SW480 (cell line): Measurements from ENCODE around the gene KIAA2012.
"Not testable (repeated sequence)": the region's sequence is repeated elsewhere in the genome, so short reads cannot be mapped to it uniquely, and the experiment has no call there.

ENCODE experiments used
- DNase-seq: peaks from one replicate; pipeline ENCODE4 v3.0.0-alpha.2; 2016; ENCODE audit warnings: low spot score

KIAA2012 gene

DNA sequence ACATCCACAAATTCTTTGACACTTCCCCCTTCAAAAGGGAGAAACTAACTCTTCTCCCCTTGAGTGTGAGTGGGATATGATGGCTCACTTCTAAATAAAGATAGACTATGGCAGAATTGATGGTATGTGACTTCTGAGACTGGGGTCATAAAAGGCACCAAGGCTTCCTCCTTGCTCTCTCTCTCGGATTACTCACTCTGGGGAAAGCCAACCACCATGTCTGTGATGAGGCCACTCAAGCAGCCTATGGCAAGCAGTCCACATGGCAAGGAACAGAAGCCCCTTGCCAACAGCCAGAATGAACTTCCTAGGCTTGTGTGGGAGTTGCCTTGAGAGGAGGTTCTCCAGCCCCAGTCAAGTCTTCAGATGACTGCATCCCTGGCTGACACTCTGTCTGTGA, 43.6 kb downstream of the KIAA2012 start:
- no peak for DNase-seq

DNA sequence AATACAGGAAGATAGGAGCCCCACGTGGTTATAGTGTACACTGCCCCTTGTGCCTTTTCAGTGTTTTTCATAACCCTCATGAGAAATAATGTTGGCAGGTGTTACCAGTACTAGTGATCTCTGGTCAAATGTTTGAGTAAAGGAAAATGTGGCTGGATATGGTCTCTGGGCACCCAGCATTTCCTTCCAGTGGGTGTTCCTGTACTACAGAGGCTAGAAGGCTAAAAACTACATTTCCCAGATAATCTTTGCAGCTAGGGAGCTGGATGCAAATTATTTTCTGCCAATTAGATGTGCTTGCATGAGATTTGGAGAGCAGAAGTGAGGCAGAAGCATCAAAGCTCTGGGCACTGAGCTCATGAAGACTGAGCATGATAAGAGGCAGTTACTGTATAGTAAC, 45.1 kb downstream of the KIAA2012 start:
- no peak for DNase-seq

DNA sequence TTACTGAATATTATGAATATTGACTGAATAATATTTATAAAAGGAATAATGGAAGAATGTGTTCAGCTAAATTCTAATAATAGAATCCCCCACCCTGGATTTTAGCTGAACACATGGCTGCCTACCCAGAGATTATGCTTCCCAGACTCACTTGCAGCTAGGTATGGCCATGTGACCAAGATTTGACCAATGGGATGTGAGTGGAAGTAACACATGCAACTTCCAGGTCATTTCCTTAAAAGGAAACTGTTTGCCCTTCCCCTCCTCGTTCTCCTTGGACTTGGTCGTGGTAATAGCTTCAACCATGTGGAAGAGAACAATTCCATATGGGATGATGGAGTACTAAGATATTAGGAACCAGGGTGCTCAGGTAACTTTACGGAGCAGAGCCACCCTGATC, 47.8 kb downstream of the KIAA2012 start:
- no peak for DNase-seq

DNA sequence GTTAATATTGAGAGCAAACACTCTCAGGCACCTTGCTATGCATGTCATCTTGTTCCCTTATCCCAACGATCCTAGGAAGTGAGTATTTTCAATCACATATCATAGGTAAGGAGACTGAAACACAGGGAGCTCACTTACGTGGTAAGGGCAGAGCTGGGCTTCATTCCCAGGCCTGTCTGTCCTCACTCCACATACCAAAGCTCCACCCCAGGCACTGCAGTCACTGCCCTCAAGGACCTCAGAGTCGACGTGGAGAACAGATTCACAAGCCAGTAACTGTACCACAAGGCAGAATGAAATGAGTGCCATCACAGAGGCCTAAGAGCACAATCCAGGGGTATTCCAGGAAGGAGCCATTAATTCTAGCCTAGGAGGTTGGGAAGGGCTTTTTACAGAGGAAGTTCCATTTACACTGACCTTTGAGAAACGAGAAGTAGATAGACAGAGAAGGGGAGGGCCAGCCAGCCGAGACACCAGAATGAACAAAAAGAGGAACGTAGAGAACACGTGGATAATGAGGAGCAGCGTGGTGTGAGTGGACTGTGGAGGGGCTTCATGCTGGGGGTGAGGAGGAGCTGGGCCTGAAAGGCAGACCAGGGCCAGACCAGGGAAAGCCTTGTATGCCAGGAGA, 48.6 kb downstream of the KIAA2012 start:
- no peak for DNase-seq

DNA sequence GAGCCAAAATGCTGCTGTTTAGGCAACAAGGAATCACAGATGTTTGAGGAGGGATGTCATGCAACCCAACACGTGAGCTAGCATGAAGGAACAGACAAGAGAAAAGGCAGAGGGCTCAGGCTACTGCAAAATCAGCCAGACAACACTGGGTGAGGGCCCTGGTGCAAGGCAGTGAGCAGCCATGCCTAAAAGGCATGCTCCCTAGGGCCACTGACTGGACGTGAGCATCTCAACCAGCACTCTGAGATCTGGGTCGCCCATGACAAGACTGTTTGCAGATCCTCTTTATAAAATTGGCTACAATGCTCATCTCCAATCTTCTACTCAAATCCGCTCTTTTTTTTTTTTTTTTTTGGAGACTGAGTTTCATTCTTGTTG, 49.1 kb downstream of the KIAA2012 start:
- no peak for DNase-seq

DNA sequence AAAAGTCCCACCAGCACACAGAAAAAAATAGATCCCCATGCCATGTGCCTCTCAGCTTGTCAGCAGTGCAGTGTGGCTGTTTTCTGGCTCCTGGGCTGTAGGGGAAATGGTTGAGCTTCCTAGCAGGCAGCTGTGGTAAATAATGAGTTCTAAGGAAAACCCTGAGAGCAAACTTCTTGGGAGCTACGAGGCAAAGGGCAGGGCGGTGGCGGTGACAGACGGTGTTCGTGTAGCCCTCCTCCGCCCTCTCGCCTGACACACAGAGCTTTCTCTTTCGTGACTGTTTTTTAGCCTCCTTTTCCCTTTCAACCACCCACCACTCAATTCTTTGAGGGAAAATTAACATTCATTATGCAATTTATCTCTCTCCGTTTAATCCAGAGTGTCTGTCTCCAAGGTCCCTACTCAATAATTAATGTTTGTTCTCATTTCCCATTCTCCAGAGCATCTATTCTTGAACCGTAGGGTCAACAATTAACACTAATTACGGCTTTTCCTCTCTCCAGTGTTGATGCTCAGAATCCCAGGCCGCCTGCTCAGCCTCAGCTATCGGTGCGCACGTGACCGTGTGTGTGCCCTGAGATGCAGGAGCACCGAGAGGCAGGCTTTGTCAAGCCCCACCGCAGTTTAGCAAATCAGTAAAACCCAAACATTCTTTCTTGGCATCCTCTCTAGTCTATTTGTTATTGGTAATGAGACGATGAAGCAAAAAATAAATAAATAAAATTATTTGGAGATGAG, 50.1 kb downstream of the KIAA2012 start:
- no peak for DNase-seq

DNA sequence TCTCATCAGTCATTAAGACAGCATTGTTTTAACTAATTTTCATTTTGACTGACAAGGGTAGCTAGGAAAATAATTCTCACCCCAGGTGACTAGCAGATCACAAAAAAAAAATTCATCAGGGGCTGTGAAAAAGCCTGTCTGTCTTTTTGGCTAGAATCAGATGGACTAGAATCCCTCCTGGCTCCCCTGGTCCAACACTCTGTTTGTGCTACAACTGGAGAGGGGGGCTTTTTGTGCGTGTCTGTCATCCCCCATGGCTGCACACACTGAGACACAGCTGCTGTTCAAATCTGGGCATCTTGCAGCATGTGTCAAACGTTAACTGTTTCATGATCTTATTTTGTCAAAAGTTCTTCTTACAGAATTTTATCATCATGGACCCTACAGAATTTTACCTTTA, 51.2 kb downstream of the KIAA2012 start:
- DNase-seq, result no peak

DNA sequence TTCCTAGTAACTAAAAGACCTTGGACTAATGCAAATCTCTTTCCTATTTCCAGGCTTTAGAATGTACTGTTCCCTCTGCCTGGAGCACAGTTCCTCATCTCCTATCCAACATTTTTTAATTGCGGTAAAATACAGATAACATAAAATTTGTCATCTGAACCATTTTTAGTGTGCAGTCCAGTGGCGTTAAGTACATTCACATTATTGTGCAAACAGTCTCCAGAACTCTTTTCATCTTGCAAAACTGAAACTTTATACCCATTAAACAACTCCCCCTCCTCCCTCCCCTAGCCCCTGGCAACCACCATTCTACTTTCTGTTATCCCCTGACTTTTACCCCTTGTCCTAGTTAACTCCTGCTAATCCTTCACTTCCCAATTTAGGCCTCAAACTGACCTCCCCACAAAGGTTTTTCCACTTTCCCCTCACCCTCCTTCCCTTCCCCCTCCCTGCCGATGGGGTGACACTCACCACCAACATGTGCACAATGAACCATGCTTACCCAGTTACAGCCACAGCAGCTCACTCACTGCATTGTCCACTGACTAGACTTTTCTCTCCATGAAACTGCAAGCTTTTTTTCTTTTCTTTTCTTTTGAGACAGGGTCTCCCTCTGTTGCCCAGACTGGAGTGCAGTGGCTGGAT, 54.8 kb downstream of the KIAA2012 start:
- DNase-seq, result no peak

DNA sequence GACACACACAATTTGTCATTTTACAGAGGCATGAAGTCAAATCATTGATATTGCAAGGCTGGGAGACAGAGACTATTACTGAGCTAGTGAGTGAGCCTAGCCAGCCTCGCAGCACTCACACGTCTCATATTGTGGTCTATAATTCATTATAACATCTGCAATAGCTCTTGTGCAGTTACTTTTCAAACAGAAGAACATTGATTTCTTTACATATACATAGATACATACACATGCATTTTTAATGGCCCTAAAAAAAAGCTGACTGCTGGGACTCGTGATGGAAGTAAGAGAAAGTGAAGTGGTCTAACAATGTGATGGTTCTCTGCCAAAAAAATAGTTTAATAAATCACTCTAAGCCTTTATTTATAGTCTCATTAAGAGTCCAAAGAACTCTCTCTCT, 56.8 kb downstream of the KIAA2012 start:
- no peak for DNase-seq

DNA sequence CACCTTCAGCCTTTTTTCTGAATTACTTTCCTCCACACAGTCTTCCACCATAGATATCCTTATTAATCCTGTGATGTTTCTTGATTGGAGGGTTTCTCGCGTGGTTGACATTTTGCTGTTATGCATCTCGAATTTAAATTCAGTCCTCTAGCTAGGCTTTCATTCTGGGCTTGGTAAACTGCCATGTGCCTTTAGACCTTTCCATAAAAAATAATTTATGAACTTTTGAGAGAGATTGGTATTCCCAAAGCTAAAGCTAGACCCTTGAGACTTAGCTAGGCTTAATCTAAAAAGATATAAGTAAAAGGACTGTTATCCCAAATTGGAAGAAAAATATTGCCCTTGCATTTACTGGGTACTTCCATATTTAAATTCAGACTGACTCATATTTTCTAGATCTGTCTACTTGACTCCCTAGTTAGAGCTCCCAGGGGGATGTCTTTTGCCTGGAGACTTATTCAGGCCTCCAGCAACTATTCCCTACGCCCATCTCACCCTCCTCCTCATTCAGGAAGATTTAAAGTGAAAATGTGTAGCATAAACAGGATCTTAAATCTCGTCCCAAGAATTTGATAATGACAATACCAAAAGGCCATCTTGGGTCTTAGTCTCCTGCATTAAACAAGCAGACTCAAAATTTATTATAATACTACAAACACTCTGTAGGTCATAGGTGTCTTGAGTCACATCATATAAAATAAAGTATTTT, 60.3 kb downstream of the KIAA2012 start:
- no peak for DNase-seq

DNA sequence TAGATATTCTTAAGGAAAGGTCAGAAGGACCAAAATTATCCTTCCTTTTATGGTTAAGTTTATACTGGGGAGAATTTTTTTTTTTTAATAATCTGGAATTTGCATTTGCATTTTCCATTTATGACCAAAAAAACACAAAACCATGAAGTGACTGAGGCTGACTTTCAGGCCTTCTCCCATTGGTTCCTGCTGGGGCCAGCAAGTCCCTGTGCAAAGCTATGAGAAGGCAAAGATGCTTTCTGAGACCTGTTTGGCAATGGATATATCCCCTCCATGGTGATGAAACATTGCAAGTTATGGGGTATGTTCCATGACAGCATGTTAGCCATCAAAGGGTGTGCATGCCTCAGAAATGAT, 60.8 kb downstream of the KIAA2012 start:
- no peak for DNase-seq

DNA sequence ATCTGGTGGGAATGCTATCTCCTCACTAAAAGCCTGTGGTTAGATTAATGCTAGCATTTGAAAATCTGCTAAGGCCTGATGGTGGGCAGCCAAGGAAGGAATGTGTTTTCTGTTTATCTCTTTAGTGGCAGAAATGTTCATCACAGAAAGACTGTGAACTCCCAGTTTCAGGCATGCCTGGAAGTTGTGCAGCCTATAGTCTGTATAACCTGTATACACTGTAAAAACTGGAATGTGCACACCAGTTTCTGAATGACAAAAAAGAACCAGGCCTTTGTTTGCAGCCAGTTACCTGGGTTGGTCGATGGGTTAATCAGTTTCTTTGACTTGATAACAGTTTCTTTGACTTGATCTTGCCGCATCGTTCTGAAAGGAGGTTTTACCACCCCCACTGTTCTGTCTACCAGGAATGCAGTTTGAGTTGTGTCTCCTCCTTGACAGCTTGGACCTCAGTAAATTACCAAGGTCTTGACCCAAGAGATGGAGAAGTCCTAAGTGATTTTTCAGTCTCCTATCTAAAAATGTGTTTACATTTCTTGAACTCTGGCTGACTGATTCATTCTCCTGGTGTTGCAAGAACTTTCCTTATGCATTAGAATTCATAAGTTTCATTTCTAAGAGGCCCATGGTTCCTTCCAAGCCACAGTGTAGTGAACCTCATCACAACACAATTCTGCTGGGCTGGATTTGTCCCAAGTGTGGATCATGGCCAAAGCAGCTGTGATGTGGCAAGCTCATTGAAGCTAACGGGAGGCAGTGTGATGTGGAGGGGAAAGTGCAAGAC, 62.2 kb downstream of the KIAA2012 start:
- DNase-seq, result no peak

DNA sequence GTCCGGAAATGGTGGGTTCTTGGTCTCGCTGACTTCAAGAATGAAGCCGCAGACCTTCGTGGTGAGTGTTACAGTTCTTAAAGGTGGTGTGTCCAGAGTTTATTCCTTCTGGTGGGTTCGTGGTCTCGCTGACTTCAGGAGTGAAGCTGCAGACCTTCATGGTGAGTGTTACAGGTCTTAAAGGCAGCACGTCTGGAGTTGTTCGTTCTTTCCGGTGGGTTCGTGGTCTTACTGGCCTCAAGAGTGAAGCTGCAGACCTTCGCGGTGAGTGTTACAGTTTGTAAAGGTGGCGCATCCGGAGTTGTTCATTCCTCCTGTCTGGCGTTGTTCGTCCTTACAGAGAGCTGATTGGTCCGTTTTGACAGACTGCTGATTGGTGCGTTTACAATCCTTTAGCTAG, 63.0 kb downstream of the KIAA2012 start:
- DNase-seq, result not testable (repeated sequence)

DNA sequence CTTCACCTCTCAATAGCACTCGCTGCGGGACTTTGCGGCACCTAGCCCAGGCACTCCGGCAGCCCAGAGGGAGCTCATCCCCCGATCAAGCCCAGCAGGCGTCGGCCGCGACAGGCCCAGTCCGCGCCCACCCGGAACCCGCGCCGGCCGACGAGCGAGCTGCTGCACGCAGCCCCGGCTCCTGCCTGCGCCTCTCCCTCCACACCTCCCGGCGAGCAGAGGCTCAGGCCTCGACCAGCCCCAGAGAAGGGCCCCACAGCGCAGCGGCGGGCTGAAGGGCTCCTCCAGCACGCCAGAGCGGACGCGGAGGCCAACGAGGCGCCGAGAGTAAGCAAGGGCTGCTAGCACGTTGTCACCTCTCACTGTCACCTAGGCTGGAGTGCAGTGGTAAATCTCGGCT, 63.5 kb downstream of the KIAA2012 start:
- no peak for DNase-seq

DNA sequence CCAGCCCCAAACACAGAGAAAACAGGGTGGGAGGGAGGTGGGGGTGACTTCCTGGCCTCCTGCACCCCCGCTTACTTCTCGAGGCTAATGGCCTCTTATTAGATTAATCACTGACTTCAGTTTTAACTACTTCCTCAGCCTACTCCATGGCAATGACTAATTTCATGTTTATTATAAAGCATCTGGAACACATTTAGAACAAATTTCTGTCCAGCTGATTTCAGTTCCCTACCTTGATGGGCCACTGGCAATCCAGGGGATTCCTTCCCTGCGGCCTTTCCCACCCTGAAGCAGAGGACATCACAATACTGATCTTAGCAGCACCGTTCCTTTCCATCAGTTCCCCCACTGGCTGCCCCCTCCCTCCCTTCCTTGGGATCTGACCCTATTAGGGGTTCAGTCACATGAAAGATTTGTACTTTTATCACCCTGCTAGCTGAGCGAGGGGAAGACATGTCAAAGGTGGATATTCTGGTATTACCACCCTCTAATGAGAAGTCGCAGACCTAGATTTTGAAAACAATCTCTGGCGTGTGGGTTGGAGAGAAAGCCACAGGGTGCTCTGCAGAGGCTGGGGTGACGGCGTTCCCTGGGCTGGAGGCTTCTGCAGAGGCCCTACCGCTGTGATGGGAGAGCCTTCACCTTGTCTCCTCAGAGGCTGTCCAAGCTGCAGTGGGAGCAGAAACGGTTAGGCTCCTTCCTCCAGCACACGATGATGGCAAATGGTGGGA, 67.6 kb downstream of the KIAA2012 start:
- DNase-seq, result no peak

DNA sequence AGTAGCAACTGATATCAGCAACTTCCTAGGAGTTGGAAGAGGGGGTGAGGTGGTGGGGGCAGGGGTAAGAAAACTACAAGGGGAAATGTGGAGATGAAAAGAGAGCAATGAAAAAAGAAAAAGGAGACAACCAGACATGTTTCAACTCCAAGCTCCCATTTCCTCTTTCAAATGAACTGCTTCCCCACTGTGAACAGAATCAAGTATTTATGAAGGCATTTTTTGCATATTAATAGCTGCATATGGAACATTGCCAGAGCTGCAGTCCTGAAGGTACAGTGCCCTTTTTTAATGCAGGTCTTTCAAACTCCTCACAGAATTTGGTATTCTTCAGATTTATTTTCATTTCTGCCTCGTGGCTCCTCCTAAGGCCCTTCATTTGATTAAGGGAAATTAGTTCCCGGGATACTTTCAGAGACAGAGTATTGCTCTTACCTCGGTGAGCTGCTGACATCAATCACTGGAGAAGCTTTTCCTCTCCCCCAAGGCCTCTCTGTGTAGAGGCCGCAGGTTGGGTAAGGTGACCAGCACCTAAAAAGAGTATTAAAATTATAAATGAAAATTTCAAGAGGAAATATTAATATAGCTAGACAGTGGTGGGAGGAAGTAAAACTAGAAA, 68.4 kb downstream of the KIAA2012 start:
- DNase-seq, result no peak

DNA sequence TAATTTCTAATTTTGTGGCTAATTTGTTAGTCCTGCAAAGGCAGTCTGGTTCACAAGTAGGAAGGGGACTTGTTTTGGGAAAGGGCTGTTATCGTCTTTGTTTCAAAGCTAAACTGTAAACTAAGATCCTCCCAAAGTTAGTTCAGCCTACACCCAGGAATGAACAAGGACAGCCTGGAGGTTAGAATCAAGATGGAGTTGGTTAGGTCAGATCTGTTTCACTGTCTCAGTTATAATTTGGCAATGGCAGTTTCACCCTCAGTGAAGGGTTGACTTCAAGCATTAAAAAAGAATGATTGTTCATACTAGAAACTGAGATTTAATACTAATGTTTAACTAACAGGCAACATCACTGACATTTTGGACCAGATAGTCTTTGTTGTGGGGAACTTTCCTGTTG, 69.5 kb downstream of the KIAA2012 start:
- no peak for DNase-seq

DNA sequence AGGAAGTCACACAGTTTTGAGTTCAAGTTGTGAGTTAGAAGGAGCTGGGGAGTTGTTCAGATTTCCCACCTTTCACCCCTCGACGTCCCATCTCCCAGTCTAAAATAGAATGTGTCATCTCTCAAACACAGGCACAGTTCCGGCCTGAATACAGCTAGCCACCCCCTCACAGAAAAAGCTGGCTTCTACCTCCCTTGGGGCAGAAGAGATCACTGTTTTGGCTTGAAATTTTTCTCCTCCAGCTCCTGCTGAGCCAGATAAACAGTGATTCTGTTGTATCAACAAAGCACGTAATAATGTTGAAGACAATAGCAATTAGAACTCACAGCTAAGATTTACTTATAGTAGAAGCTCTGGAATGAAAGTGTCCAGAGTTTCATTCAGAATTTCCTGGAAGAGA, 74.7 kb downstream of the KIAA2012 start:
- DNase-seq, result no peak

DNA sequence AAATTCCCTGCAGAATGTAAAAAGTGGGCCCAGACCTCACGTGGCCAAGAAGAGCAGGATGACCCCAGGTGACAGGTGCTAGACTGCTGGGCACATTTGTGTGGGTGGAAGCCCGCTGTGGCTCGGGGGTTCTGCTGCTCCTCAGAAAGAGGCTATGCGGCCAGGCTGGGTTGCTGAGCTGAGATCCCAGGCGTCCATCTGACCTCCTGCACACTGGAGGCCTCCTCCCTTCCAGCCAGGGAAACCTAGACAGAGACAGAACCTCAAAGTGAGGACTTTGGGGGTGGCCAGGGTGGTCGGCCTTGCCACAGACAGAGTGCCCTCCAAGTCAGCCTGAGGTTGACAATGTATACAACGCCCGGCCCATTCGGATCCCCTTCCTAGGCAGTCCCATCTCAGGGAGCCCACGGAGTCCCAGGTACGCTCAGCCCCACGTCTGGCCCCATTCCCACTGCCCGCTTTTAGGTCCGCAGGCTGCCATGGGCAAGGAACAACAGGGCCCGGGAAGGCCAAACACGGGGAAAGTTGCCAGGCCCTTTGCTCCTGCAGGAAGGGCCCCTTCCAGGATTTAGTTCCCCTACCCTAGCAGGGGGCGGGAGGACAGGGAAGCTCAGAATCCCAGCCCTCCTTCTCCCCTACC, 75.6 kb downstream of the KIAA2012 start:
- no peak for DNase-seq

DNA sequence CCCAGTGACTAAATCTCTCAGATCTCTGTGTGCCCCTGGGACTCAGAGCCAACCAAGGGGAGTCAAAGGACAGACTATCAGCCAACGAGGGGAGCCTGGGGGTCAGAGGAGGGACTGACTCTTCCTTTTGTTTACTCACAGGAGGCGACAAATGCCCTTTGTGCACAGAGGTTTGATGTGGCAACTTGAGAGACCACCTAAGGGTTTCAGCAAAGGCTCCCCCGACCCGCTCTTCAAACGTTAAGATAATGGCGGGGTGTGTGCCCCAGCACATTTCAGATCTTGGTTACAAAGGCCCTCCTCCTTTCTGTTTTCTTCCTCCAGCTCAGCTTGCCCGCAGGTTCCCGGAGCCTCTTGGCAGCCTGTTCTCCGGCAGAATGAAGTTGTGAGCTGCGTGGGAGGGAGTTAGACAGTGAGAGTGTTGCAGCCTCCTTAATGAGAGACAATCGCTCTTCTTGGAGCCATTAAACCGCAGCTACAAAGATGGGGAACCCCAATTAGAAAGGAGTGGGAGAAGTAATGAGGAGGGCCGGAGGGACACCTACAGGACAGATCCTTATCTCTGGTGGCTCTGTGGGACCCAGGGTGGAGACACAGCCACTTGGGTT, 76.2 kb downstream of the KIAA2012 start:
- no peak for DNase-seq
